ENCODE data around the gene CXCL6. TPM values are rescaled to one million over a fixed set of nuclear protein-coding genes. Genes with fewer than 3 reads are reported as not detected.

Gene CXCL6
- total RNA-seq, 3 donors from 2014 or later = not detected

GRCh38 chr4:73851293-73851692, 14.8 kb downstream of the CXCL6 start:
- ATAC-seq (no peak), DNase-seq (no peak)
- no peaks in the 10 kb centered on the region for H3K9me3 Mint-ChIP-seq
- no peaks in the 10 kb centered on the region for H3K36me3 Mint-ChIP-seq (ENCODE audit: insufficient read depth)
- H3K4me3 Mint-ChIP-seq = no peak overlapping the region
- H3K27me3 Mint-ChIP-seq (ENCODE audit: low read depth) = no peaks in the 10 kb centered on the region
- H3K4me1 Mint-ChIP-seq (ENCODE audit: low read depth) = no peaks in the 10 kb centered on the region

GRCh38 chr4:73852771-73853170, 16.3 kb downstream of the CXCL6 start:
- no peak for DNase-seq
- Mint-ChIP-seq H3K36me3 (ENCODE audit: insufficient read depth) (no peaks in the 10 kb centered on the region), H3K4me3 (no peak overlapping the region), H3K9me3 (no peaks in the 10 kb centered on the region), H3K4me1 (ENCODE audit: low read depth) (no peaks in the 10 kb centered on the region), H3K27me3 (ENCODE audit: low read depth) (no peaks in the 10 kb centered on the region)
- ATAC-seq = no peak

GRCh38 chr4:73853246-73853704, 16.8 kb downstream of the CXCL6 start, which contains the start of gene PF4V1:
Gene PF4V1 (plus strand): TSS chr4:73853296. CDS start chr4:73853363, 67 bp downstream.
- DNase-seq (no peak), ATAC-seq (no peak)
- Mint-ChIP-seq H3K9me3 (no peaks in the 10 kb centered on the region), H3K4me3 (no peak within 1 kb of the TSS), H3K4me1 (ENCODE audit: low read depth) (no peaks in the 10 kb centered on the region), H3K27me3 (ENCODE audit: low read depth) (no peaks in the 10 kb centered on the region), H3K36me3 (ENCODE audit: insufficient read depth) (no peaks in the 10 kb centered on the region)

GRCh38 chr4:73853718-73854473, 17.4 kb downstream of the CXCL6 start:
- Mint-ChIP-seq H3K9me3 (no peaks in the 10 kb centered on the region), H3K4me1 (ENCODE audit: low read depth) (no peaks in the 10 kb centered on the region), H3K27me3 (ENCODE audit: low read depth) (no peaks in the 10 kb centered on the region), H3K36me3 (ENCODE audit: insufficient read depth) (no peaks in the 10 kb centered on the region), H3K4me3 (no peak overlapping the region)
- no peak for DNase-seq
- no peak for ATAC-seq

GRCh38 chr4:73855406-73855805, 18.9 kb downstream of the CXCL6 start:
- no peak overlapping the region for H3K4me3 Mint-ChIP-seq
- ATAC-seq (no peak), DNase-seq (no peak)
- no peaks in the 10 kb centered on the region for H3K27me3 Mint-ChIP-seq (ENCODE audit: low read depth)
- H3K36me3 Mint-ChIP-seq (ENCODE audit: insufficient read depth) = no peaks in the 10 kb centered on the region
- no peaks in the 10 kb centered on the region for H3K4me1 Mint-ChIP-seq (ENCODE audit: low read depth)
- H3K9me3 Mint-ChIP-seq = no peaks in the 10 kb centered on the region

- Mint-ChIP-seq H3K4me3 (no peak overlapping the region), H3K27me3 (ENCODE audit: low read depth) (no peaks in the 10 kb centered on the region), H3K9me3 (no peaks in the 10 kb centered on the region), H3K36me3 (ENCODE audit: insufficient read depth) (no peaks in the 10 kb centered on the region), H3K4me1 (ENCODE audit: low read depth) (no peaks in the 10 kb centered on the region)
- ATAC-seq (no peak), DNase-seq (no peak)
These were observed 20.0 kb downstream of the CXCL6 start for GRCh38 chr4:73856518-73856917.

GRCh38 chr4:73859614-73860088, 23.2 kb downstream of the CXCL6 start:
- ATAC-seq (no peak), DNase-seq (no peak)
- Mint-ChIP-seq H3K9me3 (no peaks in the 10 kb centered on the region), H3K36me3 (ENCODE audit: insufficient read depth) (no peaks in the 10 kb centered on the region), H3K4me1 (ENCODE audit: low read depth) (no peaks in the 10 kb centered on the region), H3K27me3 (ENCODE audit: low read depth) (peaks cover 5% of the 10 kb centered on the region), H3K4me3 (no peak overlapping the region)

- DNase-seq (no peak), ATAC-seq (no peak)
- Mint-ChIP-seq H3K4me1 (ENCODE audit: low read depth) (no peaks in the 10 kb centered on the region), H3K9me3 (no peaks in the 10 kb centered on the region), H3K36me3 (ENCODE audit: insufficient read depth) (no peaks in the 10 kb centered on the region), H3K4me3 (no peak overlapping the region), H3K27me3 (ENCODE audit: low read depth) (peaks cover 5% of the 10 kb centered on the region)
These were observed 23.7 kb downstream of the CXCL6 start for GRCh38 chr4:73860181-73860580.

GRCh38 chr4:73860917-73861316, 24.4 kb downstream of the CXCL6 start:
- Mint-ChIP-seq H3K9me3 (no peaks in the 10 kb centered on the region), H3K27me3 (ENCODE audit: low read depth) (peaks cover 5% of the 10 kb centered on the region), H3K4me3 (no peak overlapping the region), H3K4me1 (ENCODE audit: low read depth) (no peaks in the 10 kb centered on the region), H3K36me3 (ENCODE audit: insufficient read depth) (no peaks in the 10 kb centered on the region)
- DNase-seq = no peak
- ATAC-seq = no peak

- Mint-ChIP-seq H3K4me3 (no peak overlapping the region), H3K4me1 (ENCODE audit: low read depth) (no peaks in the 10 kb centered on the region), H3K27me3 (ENCODE audit: low read depth) (peaks cover 5% of the 10 kb centered on the region), H3K36me3 (ENCODE audit: insufficient read depth) (no peaks in the 10 kb centered on the region), H3K9me3 (no peaks in the 10 kb centered on the region)
- no peak for DNase-seq
- no peak for ATAC-seq
These were observed 25.8 kb downstream of the CXCL6 start for GRCh38 chr4:73862322-73862721.

- no peaks in the 10 kb centered on the region for H3K9me3 Mint-ChIP-seq
- no peak for ATAC-seq
- H3K27me3 Mint-ChIP-seq (ENCODE audit: low read depth) = peaks cover 17% of the 10 kb centered on the region
- no peaks in the 10 kb centered on the region for H3K4me1 Mint-ChIP-seq (ENCODE audit: low read depth)
- no peaks in the 10 kb centered on the region for H3K36me3 Mint-ChIP-seq (ENCODE audit: insufficient read depth)
- DNase-seq = no peak
- no peak overlapping the region for H3K4me3 Mint-ChIP-seq
These were observed 27.9 kb downstream of the CXCL6 start for GRCh38 chr4:73864365-73864764.

GRCh38 chr4:73864961-73865360, 28.5 kb downstream of the CXCL6 start:
- H3K4me1 Mint-ChIP-seq (ENCODE audit: low read depth) = no peaks in the 10 kb centered on the region
- no peaks in the 10 kb centered on the region for H3K36me3 Mint-ChIP-seq (ENCODE audit: insufficient read depth)
- no peak for ATAC-seq

GRCh38 chr4:73865431-73866096, 29.1 kb downstream of the CXCL6 start:
- no peaks in the 10 kb centered on the region for H3K36me3 Mint-ChIP-seq (ENCODE audit: insufficient read depth)
- ATAC-seq (no peak), DNase-seq (no peak)
- no peak overlapping the region for H3K4me3 Mint-ChIP-seq
- peaks cover 26% of the 10 kb centered on the region for H3K27me3 Mint-ChIP-seq (ENCODE audit: low read depth)
- no peaks in the 10 kb centered on the region for H3K9me3 Mint-ChIP-seq
- H3K4me1 Mint-ChIP-seq (ENCODE audit: low read depth) = no peaks in the 10 kb centered on the region

More at GRCh38 chr4:73864961-73865360, 28.5 kb downstream of the CXCL6 start:
- peaks cover 23% of the 10 kb centered on the region for H3K27me3 Mint-ChIP-seq (ENCODE audit: low read depth)
- no peaks in the 10 kb centered on the region for H3K9me3 Mint-ChIP-seq
- H3K4me3 Mint-ChIP-seq = no peak overlapping the region
- DNase-seq = no peak

- H3K4me3 Mint-ChIP-seq = no peak overlapping the region
- H3K9me3 Mint-ChIP-seq = no peaks in the 10 kb centered on the region
- H3K27me3 Mint-ChIP-seq (ENCODE audit: low read depth) = peaks cover 26% of the 10 kb centered on the region
- no peaks in the 10 kb centered on the region for H3K36me3 Mint-ChIP-seq (ENCODE audit: insufficient read depth)
- DNase-seq = no peak
- no peaks in the 10 kb centered on the region for H3K4me1 Mint-ChIP-seq (ENCODE audit: low read depth)
- ATAC-seq = no peak
These were observed 29.8 kb downstream of the CXCL6 start for GRCh38 chr4:73866246-73866645.

- DNase-seq = no peak
- Mint-ChIP-seq H3K9me3 (no peaks in the 10 kb centered on the region), H3K4me1 (ENCODE audit: low read depth) (no peaks in the 10 kb centered on the region), H3K36me3 (ENCODE audit: insufficient read depth) (no peaks in the 10 kb centered on the region), H3K27me3 (ENCODE audit: low read depth) (peaks cover 21% of the 10 kb centered on the region), H3K4me3 (no peak overlapping the region)
- ATAC-seq = no peak
These were observed 31.3 kb downstream of the CXCL6 start for GRCh38 chr4:73867783-73868182.
